HG02870 (cell line): ENCODE results near the gene RSRC2.
"Not testable (repeated sequence)": the region's sequence is repeated elsewhere in the genome, so short reads cannot be mapped to it uniquely, and the experiment has no call there.

Experiments used
- ATAC-seq: cut with Tn5 transposase; IDR thresholded peaks from one replicate; pipeline ENCODE4 v1.9.1; 2021; ENCODE audit warnings: mild to moderate bottlenecking, moderate library complexity; ENCODE audit not compliant: unreplicated experiment

Gene RSRC2

DNA sequence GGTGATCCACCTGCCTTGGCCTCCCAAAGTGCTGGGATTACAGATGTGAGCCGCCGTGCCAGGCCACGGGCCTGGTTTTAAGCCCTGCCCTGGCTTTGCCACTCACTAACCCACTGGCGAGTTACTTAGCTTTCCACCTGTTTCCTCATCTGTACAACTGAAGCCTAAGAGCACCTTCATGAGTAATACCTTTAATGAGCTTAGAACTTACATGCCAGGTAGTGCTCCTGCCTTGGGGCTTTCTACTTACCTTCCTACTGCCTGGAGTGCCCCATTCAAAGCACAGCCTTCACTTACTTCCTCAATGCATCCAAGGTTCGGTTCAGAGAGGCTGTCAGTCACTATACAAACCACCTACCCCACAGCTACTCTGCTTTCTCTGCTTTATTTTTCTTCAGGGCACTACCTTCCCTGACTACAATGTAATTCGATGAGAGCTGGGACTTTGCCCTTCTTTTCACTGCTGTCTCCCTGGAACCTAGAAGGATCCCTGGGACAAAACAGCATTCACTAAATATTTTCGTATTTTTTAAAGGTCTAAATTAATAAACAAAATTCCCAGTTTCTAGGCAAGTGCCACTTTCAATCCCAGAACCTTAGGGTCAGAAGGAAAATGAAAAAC, 39.8 kb downstream of the RSRC2 start:
- no peak for ATAC-seq

DNA sequence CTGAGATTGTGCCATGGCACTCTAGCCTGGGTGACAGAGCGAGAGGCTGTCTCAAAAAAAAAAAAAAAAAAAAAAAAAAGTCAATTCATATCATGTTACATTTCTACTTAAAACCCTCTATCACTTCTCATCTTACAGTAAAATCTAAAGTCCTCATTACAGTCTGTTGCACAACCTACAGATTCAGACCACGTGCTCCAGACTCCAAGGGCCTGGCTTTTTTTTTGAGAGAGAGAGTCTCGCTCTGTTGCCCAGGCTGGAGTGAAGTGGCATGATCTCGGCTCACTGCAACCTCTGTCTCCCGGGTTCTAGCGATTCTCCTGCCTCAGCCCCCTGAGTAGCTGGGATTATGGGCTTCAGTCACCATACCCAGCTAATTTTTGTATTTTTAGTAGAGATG, 40.4 kb downstream of the RSRC2 start:
- not testable (repeated sequence) for ATAC-seq

DNA sequence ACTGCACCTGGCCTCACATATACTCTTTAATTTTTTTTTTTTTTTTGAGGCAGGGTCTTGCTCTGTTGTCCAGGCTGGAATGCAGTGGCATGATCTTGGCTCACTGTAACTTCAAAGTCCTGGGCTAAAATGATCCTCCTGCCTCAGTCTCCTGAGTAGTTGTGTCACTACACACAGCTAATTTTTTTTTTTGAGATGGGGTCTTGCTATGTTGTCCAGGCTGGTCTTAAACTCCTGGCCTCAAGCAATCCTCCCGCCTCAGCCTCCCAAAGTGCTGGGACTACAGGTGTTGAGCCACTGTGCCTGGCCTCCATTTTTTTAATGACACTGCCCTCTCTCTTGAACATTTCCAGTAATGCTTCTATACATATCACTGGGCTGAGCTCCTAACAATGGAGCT, 42.4 kb downstream of the RSRC2 start:
- ATAC-seq, result not testable (repeated sequence)

DNA sequence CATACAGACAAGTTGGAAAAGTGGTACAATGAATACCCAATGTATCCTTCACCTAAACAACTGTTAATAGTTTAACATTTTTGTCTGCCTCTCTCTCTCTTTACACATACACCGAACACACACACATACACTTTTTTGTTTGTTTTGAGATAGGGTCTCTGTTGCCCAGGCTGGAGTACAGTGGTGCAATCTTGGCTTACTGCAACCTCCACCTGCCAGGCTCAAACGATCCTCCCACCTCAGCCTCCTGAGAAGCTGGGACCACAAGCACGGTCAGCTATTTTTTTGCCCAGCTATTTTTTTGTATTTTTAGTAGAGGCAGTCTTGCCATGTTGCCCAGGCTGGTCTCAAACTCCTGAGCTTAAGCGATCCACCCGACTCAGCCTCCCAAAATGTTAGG, 42.8 kb downstream of the RSRC2 start:
- ATAC-seq, result no peak

DNA sequence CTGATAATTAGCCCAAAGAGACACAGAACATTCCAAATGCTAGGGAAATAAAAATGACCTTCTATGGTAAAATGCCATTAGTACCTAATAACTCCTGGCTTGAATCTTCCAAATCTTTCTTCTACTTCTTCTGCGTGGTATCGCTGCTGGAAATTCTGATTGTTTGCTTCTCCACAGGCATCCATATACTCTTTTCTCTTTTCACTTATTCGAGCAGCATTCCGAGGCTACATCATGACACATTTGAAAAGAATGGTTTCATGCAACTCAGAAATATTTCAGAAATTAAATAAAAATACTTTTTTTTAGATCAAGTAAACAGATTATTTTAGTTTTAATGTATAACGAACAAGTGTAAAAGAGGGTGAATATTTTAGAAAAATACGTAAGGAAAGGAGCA, 44.9 kb downstream of the RSRC2 start:
- no peak for ATAC-seq

DNA sequence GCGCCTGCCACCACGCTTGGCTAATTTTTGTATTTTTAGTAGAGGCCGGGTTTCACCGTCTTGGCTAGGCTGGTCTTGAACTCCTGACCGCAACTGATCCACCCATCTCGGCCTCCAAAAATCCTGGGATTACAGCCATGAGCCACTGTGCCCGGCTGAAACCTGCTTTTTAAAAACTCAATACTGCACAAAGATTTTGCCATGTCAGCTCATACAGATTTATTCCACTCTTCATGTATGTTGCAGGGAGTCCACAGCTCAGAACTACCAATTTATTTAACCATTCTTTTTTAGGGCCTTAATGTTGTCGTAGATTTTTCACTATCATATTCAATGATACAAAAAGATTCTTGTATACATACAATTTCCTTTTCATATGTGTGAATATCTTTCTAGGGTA, 46.0 kb downstream of the RSRC2 start:
- no peak for ATAC-seq

DNA sequence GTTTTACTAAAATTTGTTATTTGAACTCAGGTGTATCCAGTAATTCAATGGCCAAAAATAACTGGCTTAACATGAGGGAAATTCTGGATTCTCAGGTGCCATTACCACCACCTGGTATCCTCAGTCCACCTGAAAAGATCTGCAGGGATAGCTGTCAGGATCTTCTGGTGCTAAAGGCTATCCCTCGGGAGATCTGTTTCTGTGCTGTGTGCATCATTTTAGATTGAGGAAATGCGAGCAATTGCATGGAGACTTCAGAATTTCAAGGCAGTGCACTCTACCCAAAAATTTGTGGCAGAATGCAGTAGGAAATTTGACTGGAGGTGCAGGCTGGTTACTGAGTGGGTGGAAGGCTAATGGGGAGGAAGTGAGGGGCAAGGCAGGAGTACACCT, 52.4 kb downstream of the RSRC2 start:
- no peak for ATAC-seq

DNA sequence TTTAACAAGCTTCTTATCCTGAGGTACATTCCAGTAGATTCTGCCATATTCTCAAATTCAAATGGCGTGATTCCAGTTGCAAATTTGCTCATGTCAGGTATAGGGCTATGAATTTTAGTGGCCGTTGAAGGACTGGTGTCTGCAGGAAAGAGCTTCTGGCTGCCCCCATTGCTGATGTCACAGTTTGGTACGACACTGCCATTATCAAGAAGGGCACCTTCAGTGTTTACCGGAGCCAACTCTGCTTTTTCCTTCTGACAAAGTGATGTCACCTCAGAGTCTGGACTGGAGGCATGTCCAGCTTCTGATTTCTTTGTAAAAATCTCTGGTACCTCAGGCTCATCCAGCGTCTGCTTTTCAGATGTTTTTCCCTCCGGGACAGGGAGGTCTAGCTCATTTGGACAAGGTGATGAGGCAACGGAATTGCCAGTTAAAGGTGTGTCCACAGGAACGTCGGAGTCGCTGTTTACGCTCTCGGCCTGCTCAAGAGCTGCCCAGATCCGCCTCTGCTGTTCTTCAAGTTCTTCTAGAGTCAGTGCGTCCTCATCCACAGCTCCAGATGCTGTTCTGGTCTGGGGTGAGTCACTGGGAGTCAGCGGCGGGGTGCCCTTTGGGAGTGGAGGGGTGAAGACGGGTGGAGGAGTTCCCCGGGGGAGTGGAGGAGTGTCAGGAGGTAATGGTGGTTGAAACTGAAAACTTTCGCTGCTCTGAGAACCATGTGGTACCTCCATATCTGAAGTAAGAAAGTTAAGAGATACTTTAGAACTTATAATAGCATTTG, 53.0 kb downstream of the RSRC2 start:
- peak; percentile 66 for ATAC-seq

DNA sequence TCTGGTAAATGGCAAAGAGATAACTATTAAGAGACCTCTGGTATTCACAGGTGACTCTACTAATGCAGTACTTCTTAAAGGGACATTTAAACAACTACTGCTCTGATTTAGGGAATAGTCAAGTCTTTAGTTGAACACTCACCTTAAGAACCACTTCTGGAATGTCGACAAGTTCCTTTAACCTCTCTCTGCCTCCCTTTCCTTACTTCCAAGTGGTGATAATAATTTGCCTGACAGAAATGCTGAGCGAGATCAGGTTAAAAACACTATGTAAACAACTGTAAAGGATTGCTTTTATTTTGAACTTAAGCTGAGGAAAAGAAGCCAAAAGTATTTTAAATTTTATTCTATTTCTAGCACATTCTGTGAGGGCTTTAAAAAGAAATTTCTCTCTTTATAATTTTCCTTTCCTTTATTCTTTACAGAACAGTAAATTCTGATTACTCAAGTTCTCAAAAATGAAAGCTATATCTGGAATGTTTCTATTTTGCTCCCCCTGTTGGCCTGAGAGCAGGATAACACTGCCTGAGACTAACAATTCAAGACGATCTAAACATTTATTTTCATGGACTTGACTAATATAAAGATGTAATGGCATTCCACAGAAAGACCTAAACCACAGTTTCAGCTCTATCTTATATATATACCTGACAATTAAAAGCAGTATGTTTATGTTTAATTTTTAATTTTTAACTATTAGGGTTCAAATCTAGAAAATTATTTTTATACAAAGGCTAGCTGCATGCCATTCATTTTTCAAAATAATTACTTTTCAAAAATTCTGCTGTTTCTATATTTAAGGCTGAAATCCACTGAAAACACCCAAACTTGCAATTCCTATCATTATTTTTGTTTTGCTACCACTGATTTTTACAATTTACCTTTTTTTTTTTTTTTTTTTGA, 55.2 kb downstream of the RSRC2 start:
- no peak for ATAC-seq

DNA sequence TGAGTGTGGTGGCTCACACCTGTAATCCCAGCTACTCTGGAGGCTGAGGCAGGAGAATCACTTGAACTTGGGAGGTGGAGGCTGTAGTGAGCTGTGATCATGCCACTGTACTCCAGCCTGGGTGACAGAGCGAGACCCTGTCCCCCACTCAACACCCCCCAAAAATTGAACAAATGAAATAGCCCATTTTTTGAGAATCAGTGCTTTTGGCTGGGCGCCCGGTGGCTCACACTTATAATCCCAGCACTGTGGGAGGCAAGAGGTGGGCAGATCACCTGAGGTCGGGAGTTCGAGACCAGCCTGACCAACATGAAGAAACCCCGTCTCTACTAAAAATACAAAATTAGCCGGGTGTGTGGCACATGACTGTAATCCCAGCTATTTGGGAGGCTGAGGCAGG, 56.2 kb downstream of the RSRC2 start:
- not testable (repeated sequence) for ATAC-seq

DNA sequence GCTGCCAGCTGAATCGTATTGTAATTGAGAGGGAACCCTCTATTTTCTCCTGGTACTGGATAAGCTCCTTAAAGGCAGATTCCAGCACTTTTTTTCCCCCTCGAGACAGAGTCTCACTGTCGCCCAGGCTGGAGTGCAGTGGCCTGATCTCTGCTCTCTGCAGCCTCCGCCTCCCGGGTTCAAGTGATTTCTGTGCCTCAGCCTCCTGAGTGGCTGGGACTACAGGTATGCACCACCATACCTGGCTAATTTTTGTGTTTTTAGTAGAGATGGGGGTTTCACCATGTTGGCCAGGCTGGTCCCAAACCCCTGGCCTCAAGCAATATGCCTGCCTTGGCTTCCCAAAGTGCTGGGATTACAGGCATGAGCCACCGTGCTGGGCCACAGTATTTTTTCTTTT, 56.9 kb downstream of the RSRC2 start:
- not testable (repeated sequence) for ATAC-seq

DNA sequence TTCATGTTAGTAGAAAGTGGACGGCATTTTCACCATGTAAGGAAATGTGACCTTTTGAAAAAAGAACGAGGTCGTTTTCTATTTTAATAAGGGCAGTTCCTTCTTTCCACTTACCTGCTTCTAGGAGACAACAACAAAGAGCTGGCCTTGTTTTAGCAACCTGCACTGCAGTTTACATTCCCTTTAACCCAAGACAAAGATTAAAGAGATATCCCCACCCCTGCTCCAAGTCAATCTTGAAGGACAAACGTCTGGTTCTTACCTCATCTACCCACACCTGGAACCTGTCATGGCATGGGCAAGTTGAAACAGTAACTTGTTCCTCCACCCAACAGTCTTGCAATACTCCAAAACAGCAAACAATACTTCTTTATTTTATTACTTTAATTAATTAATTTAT, 58.8 kb downstream of the RSRC2 start:
- ATAC-seq, result no peak

DNA sequence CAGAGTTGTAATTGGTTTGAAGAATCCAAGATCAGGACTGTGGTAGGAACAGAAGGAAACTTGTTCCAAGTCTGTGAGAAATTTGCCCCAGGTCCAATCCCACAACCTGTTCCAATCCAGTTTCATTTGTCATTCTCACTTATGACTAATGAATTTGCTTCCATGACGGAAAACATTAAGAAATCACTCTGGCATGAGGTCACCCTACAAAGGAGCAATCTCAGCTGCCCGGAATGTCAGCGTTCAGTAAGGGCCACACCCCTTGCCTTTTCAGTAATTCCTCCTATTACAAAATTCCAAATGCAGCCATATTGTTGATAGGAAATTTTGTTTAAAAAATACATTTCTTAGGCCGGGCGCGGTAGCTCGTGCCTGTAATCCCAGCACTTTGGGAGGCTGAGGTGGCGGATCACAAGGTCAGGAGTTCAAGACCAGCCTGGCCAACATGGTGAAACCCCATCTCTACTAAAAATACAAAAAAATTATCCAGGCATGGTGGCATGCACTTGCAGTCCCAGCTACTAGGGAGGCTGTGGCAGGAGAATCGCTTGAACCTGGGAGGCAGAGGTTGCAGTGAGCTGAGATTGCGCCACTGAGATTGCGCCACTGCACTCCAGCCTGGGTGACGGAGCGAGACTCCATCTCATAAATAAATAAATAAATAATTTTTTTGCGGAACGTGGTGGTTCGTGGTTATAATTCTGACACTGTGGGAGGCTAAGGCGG, 62.3 kb downstream of the RSRC2 start:
- not testable (repeated sequence) for ATAC-seq

DNA sequence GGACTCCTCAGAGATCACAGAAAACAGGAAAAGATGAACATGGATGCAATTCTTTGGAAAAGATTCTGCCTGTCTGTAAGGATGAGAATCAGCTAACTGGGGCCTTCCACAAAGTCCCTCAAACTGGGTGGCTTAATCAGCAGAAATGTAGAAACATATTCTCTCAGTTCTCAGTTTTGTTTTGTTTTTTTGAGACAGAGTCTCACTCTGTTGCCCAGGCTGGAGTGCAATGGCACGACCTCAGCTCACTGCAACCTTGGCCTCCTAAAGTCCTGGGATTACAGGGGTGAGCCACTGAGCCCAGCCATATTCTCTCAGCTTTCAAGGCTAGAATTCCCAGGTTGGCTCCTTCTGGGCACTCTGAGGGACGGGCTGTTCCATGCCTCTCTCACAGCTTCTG, 66.1 kb downstream of the RSRC2 start:
- no peak for ATAC-seq

DNA sequence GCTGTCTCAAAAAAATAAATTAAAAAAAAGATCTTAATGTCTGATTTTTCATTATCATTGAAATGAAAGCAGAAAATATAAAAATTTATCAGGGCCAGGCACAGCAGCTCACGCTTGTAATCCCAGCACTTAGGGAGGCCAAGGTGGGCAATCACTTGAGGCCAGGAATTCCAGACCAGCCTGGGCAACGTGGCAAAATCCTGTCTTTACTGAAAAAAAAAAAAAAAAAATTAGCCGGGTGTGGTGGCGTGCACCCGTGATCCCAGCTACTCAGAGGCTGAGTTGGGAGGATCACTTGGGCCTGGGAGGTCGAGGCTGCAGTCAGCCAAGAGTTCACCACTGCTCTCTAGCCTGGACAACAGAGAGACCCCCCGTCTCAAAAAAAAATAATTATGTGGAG, 66.7 kb downstream of the RSRC2 start:
- ATAC-seq, result no peak

DNA sequence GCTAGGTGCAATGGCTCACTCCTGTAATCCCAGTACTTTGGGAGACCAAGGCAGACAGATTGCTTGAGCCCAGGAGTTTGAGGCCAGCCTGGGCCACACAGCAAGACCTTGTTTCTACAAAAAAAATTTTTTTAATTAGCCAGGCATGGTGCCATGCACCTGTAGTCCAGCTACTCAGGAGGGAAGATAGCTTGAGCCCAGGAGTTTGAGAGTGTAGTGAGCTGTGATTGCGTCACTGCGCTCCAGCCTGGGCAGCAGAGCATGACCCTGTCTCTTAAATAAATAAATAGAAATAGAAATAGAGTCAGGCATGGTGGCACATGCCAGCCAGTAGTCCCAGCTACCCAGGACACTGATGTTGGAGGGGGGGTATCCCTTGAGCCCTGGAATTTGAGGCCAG, 67.5 kb downstream of the RSRC2 start:
- ATAC-seq, result no peak

DNA sequence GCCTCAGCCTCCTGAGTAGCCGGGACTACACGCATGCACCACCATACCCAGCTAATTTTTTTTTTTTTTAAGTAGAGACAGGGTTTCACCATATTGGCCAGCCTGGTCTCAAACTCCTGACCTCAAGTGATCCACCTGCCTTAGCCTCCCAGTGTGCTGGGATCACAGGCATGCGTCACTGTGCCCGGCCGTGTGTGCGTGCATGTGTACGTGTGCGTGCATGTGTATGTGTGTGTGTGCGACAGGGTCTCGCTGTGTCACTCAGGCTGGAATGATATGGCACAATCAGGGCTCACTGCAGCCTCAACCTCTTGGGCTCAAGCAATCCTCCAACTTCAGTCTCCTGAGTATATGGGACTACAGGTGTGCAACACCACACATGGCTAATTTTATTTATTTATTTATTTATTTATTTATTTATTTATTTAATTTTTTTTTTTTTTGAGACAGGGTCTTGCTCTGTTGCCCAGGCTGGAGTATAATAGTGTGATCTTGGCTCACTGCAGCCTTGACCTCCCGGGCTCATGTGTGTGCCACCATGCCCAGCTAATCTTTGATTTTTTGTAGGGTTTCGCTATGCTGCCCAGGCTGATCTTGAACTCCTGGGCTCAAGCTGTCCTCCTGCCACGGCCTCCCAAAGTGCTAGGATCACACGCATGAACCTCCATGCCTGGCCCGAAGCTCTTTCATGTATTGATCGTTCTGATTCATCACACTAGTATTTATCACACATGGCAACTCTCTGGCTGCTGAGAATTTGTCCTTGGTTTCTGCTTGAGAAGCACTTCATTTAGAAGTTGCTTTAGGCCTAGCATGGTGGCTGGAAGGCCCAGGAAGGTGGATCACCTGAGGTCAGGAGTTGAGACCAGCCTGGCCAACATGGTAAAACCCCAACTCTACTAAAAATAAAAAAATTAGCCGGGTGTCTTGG, 68.4 kb downstream of the RSRC2 start:
- no peak for ATAC-seq

DNA sequence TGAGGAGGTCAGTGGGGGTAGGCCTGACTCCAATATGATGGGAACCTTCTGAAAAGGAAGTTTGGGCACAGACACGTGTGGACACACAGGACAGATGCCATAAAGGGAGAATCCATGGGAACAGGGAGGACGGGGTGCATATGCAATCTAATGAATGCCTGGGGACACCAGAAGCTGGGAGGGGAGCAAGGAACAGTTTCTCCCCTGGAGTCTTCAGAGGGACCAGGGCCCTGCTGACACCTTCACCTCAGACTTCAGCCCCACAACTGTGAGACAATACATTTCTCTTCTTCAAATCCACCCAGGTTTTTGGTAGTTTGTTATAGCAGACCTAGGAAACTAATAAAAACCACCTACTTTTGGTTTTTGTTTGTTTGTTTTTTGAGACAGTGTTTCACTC, 69.1 kb downstream of the RSRC2 start:
- no peak for ATAC-seq

DNA sequence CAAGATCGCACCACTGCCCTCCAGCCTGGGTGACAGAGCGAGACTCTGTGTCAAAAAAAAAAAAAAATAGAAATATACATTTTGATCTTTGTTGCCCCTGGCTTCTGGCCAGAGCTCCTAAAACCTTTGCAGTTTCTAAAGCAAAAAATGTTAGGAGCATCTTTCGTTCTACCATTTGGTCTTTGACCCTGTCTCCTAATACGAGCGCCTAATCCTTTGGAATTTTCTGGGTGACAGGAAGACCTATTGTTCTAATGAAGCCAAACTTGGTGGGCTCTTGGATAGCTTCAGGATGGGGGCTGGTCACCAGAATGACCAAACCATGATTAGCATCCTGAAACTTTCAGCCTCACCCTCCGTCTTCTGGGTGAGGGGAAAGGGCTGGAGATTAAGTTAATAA, 72.0 kb downstream of the RSRC2 start:
- no peak for ATAC-seq

DNA sequence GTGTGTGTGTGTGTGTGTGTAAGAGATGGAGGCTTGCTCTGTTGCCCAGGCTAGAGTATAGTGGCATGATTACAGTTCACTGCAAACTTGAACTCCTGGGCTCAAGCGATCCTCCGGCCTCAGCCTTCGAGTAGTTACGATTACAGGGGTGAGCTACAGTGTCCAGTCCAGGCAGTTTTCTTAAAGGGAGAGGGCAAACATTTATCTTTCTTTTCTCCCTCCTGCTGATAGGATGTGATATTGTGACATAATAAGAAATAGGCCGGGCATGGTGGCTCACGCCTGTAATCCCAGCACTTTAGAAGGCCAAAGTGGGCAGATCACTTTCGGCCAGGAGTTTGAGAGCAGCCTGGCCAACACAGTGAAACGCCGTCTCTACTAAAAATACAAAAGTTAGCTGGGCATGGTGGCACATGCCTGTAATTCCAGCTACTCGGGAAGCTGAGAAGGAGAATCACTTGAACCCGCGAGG, 72.5 kb downstream of the RSRC2 start:
- no peak for ATAC-seq
